Measurements from ENCODE around the gene PNLIPRP2. TPM values are rescaled to one million over a fixed set of nuclear protein-coding genes. Genes with fewer than 3 reads are reported as not detected.

The PNLIPRP2 gene
- under 1 TPM in 1 of 4 donors, not detected in 3; 0.91 TPM for total RNA-seq
- polyA plus RNA-seq = under 1 TPM; 0.01 to 0.16 (median 0.13) TPM
- long read RNA-seq, donor 1 = 0 reads
- long read RNA-seq, donor 2 = 0 reads

- Histone ChIP-seq H3K4me1 (no peaks in the 10 kb centered on the region), H3K36me3 (ENCODE audit: insufficient read depth in 1 of 2, low read depth in 1 of 2) (no peaks in the 10 kb centered on the region), H3K27ac (no peak within 1 kb of the TSS), H3K4me3 (no peak within 1 kb of the TSS), H3K27me3 (ENCODE audit: insufficient read depth in 3 of 3, low read length in 2 of 3) (peaks cover 0 to 14% (median 3%) of the 10 kb centered on the region in 3 donors), H3K9me3 (no peaks in the 10 kb centered on the region)
- intact Hi-C loops (cut with DNase I) = no loop called here
- WGBS, 3 donors = 68 to 70% (median 70%) methylated on average over 20 of the region's 20 CpGs
- DNase-seq (no peak), ATAC-seq (no peak)
- TF ChIP-seq CTCF (IDR thresholded peaks at IDR 0.05) = no peak
Observed at GRCh38 chr10:116620423-116621400, at the start of gene PNLIPRP2. Gene PNLIPRP2, plus strand, starts transcription at chr10:116620953.

GRCh38 chr10:116574797-116575196, 46.0 kb upstream of the PNLIPRP2 start:
- intact Hi-C loops (cut with DNase I) = no loop called here
- no peaks in the 10 kb centered on the region for H3K4me1 ChIP-seq
- no peaks in the 10 kb centered on the region for H3K36me3 ChIP-seq (ENCODE audit: insufficient read depth in 1 of 2, low read depth in 1 of 2)
- H3K27me3 ChIP-seq (ENCODE audit: insufficient read depth in 3 of 3, low read length in 2 of 3) = no peaks in the 10 kb centered on the region
- DNase-seq = no peak
- no peak for TF ChIP-seq CTCF (IDR thresholded peaks at IDR 0.05)
- no peak overlapping the region for H3K27ac ChIP-seq
- H3K4me3 ChIP-seq = no peak overlapping the region
- WGBS, 3 donors = 58 to 70% (median 67%) methylated on average over 3 of the region's 3 CpGs
- H3K9me3 ChIP-seq = no peaks in the 10 kb centered on the region
- no peak for ATAC-seq

GRCh38 chr10:116587878-116588591, 32.7 kb upstream of the PNLIPRP2 start:
- Histone ChIP-seq H3K27me3 (ENCODE audit: insufficient read depth in 3 of 3, low read length in 2 of 3) (peaks cover 0 to 3% (median 0%) of the 10 kb centered on the region in 3 donors), H3K9me3 (no peaks in the 10 kb centered on the region), H3K4me3 (no peak overlapping the region), H3K27ac (no peak overlapping the region), H3K36me3 (ENCODE audit: insufficient read depth in 1 of 2, low read depth in 1 of 2) (no peaks in the 10 kb centered on the region), H3K4me1 (no peaks in the 10 kb centered on the region)
- no peak for ATAC-seq
- intact Hi-C loops (cut with DNase I) = no loop called here
- TF ChIP-seq CTCF (IDR thresholded peaks at IDR 0.05) = no peak
- 89 to 92% (median 91%) methylated on average over 8 of the region's 8 CpGs for WGBS, 3 donors
- no peak for DNase-seq

GRCh38 chr10:116588995-116589394, 31.8 kb upstream of the PNLIPRP2 start:
- no peak for TF ChIP-seq CTCF (IDR thresholded peaks at IDR 0.05)
- Histone ChIP-seq H3K4me1 (no peaks in the 10 kb centered on the region), H3K4me3 (no peak overlapping the region), H3K9me3 (no peaks in the 10 kb centered on the region), H3K36me3 (ENCODE audit: insufficient read depth in 1 of 2, low read depth in 1 of 2) (no peaks in the 10 kb centered on the region), H3K27me3 (ENCODE audit: insufficient read depth in 3 of 3, low read length in 2 of 3) (peaks cover 0 to 3% (median 0%) of the 10 kb centered on the region in 3 donors), H3K27ac (no peak overlapping the region)
- intact Hi-C loops (cut with DNase I) = no loop called here
- ATAC-seq = no peak
- 78 to 79% (median 78%) methylated on average over 2 of the region's 2 CpGs for WGBS, 3 donors
- no peak for DNase-seq
